GM10266 (cell line): ENCODE results near the gene QDPR.

Experiments used
- DNase-seq: peaks from one replicate; pipeline ENCODE4 v3.0.0; 2012; ENCODE audit errors: extremely low spot score
- TF ChIP-seq, protein P1 (sequence below): IDR thresholded peaks from 2 replicates; pipeline ENCODE4 v1.5.1; 2012; ENCODE audit warnings: mild to moderate bottlenecking, low read depth; ENCODE audit not compliant: control insufficient read depth, insufficient read depth; ENCODE audit errors: missing control alignments

The QDPR gene

DNA sequence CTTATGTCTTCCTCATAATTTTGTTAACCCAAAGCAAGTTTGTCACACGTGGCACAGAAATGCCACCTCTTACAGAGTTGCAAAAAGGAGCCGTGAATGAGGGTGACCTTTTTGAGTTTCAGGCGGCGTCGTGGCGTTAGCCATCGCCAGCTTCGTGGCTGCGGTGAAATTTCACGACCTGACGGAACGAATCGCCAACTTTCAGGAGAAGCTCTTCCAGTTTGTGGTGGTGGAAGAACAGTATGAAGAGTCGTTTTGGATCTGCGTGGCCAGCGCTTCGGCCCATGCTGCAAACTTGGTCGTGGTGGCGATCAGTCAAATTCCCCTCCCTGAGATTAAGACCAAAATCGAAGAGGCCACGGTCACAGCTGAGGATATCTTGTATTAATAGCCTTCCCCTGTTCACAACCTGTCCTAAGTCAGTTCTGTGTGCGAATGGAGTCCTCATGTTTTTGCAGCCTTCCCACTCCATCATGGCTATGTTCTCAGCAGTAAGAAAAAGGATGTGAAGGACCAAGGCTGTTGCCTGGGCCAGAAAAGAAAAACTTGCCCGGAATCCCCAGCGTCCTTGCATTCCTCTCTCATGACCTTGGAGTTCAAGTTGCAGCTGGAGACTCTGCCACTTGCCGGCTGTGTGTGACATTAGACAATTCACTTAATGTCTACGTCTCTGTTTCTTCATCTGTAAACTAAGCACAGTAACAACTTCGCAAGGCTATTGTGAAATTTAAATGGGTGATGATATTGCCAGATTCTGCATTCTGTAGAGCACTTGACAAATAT, 15.0 kb upstream of the QDPR start:
- TF ChIP-seq, protein P1, sequence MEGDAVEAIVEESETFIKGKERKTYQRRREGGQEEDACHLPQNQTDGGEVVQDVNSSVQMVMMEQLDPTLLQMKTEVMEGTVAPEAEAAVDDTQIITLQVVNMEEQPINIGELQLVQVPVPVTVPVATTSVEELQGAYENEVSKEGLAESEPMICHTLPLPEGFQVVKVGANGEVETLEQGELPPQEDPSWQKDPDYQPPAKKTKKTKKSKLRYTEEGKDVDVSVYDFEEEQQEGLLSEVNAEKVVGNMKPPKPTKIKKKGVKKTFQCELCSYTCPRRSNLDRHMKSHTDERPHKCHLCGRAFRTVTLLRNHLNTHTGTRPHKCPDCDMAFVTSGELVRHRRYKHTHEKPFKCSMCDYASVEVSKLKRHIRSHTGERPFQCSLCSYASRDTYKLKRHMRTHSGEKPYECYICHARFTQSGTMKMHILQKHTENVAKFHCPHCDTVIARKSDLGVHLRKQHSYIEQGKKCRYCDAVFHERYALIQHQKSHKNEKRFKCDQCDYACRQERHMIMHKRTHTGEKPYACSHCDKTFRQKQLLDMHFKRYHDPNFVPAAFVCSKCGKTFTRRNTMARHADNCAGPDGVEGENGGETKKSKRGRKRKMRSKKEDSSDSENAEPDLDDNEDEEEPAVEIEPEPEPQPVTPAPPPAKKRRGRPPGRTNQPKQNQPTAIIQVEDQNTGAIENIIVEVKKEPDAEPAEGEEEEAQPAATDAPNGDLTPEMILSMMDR, result no peak
- DNase-seq, result no peak

- DNase-seq, result no peak
These were observed 11.8 kb upstream of the QDPR start for GRCh38 chr4:17523662-17524061.

DNA sequence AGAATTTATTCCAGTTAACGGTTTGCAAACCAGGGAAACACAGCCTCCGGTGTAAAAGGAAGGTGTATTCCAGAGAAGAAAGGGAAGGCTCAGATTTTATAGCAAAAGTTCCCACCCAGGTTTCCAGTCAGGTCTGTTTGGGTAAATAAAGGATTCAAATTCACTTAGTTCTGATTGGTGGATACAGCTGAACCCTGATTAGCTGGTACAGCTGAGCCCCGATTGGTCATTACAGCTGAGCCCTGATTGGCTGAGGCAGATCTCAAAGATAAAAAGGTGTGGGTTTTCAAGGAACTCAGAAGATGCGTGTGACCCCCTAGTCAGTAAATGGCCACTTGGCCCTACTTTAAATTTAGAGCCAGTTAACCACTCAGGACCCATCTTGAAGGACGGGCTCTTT, 9.7 kb upstream of the QDPR start:
- no peak for DNase-seq
- TF ChIP-seq, protein P1, result no peak

More at GRCh38 chr4:17523662-17524061, 11.8 kb upstream of the QDPR start:
- TF ChIP-seq, protein P1, result no peak

- TF ChIP-seq, protein P1, result no peak
- no peak for DNase-seq
These were observed 5.8 kb upstream of the QDPR start for GRCh38 chr4:17517664-17518063.

DNA sequence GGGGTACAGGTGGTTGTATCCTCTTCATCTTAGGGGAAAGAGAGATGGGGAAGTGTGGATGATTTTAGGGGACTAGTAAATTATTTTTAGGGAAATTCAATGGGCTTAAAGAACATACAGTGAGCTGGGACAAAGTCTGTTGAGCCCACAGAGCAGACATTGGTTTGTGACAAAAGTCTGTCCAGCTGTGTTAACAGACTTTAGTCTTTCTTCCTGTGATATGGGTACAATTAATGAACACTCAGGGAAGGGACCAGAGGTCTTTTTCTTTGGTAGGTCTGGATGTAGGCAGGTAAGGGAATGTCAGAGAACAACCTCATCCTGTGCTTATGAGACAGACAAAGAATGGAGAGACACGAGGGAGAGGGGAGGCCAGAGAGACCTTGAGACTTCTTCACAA, 5.1 kb upstream of the QDPR start:
- no peak for DNase-seq
- TF ChIP-seq, protein P1, result no peak

DNA sequence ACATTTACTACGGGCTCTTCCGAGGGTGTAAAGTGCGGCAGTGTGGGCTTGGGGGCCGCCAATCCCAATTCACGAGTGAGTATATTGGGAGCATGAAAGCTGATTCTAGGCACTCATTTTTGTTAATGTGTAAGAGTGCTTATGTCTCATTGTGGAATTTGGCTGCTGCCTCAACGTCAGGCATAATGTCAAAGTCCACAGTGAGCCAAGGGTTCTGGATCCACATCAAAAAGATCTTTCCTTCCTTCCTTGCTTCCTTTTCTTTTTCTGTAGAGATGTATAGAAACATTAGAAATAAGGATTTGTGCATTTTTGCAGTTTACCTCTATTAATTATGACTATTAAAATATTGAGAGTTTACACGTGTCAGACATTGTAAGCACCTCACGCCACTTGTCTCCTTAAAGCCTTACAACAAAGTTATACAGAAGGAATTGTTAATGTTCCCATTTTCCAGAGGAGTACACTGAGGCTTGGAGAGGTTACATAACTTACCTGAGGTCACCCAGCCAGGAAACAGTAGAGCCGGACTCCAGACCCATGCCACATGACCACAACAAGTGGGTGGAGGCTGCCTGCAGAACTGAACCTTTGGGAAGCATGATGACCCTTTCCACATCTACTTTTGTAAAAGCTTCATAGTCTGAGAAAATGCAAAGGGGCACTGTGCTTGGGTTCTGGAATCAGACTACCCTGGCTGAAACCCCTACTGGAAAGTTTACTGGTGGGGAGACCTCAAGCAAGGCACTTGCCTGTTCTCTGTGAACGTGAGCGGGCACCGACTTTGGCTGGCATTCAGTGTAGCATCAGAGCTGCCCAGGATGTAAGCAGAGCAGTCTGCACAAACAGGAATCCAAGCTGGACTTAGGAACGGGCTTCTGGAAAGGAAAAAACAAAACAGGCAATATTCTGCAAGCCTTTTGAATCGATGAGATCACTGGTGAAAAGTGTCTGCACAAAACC, 3.8 kb upstream of the QDPR start:
- DNase-seq, result no peak
- TF ChIP-seq, protein P1, result no peak

DNA sequence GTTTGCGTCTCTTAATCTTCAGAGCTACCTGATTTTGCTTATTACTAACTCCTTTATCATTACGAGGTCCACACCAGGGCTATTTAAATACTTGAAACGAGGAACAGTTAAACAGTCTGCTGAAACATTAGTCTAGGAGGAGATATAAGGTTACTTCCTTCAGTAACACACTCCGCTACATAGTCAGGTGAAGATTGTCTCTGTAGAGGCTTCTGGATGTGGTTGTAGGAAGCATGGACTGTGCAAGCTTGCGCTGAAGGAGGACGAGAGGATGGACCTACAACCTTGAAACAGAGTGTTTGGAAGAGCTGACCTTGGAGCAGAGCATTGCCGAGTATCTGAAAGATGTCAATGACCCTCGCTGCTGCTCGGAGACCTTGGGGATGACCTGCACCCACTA, 3.0 kb upstream of the QDPR start, which contains the start of gene CLRN2:
Gene CLRN2 (plus strand): TSS at position 301 of the 400 bp plus-strand sequence. CDS start 102 bp downstream, outside the sequence.
- TF ChIP-seq, protein P1, result no peak
- no peak for DNase-seq
